NAMALWA (cell line): ENCODE data around the gene FBXW12.
"Not testable (repeated sequence)": the region's sequence is repeated elsewhere in the genome, so short reads cannot be mapped to it uniquely, and the experiment has no call there.

Source experiments
- DNase-seq: peaks from one replicate; pipeline ENCODE4 v3.0.0-alpha.2; 2015; ENCODE audit warnings: low spot score

The FBXW12 gene, protein sequence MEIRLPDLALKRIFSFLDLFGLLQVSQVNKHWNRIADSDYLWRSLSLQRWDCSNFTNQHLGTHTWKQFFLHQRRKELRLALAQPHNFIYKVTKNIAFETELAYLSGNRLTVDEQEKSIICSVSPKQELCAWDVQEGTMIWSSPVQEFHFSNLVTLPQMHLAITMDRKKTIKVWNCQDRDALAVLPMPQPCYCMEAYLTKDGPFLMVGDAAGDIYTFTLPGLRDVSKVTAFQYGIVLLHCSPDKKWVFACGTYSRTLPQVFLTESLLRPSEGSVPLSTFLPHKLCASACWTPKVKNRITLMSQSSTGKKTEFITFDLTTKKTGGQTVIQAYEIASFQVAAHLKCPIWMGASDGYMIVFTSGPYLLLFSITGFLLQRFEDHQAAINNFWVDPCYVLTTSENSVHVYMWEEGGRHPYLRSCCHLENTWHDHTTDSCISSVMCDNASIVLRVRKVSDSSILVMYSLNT

DNA sequence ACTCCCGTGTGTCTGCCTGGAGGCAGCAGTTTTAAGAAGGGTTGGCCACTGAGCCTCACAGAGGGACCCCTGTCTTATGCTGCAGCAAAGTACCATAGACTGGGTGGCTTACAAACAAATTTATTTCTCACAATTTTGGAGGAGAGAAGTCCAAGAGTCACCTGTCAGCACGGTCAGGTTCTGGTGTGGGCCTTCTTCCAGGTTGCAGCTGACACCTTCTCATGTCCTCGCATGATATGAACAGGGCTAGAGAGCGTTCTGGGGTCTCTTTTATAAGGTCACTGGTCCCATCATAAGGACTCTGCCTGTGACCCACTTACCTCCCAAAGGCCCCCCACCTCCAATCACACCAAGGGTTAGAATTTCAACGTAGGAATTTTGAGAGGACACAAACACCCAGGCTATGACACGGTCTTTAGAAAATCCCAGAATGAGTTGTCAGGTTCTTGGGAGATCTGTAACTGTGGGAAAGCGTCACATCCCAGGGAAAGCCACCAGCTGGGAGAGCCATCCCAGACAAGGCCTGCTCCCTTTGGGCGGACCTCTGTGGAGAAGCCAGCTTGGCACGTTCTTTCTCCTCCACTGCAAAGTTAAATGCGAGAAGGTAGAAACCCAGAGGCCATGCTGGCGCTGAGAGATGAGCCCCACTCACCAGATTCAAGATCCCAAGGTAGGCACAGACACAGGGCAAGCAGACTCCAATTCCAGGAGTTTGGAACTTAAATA lies at the start of gene FBXW12:
Gene FBXW12, plus strand, starts transcription at position 569 of the 726 bp plus-strand sequence. CDS start 549 bp downstream, outside the sequence.
- no peak for DNase-seq

DNA sequence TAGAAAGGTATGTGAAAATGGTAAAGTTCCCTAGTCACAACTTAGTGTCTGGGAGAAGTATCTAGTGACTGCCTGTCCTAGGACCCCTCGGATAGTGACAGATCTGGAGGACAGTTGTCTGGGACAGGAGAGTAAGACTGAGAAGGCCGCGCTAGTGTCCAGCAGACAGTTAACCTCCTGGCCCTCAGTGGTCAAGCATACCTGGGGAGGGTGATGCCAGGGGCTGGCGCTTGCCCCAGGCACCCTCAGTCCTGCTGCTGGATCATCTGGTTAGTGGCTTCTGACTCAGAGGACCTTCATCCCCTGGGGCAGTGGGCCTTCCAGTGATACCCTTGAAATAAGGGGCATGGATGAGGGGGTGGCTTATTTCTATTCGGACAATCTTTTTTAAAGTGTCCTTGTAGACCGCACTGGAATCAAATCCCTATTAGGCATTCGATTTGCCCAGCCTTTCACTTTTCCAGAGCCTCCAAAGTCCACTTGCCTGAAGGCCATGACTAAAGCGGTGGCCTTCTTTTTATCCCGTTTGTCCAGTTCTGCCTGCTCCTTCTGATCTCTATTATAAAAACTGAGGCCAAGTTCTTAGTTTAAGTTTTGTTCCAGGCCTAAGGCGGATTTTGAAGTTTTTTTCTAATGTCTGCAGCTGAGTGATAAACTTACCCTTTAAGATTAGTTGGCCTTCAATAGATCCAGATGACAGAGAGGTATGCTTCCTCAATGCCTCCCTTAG lies 40.1 kb upstream of the FBXW12 start:
- not testable (repeated sequence) for DNase-seq

DNA sequence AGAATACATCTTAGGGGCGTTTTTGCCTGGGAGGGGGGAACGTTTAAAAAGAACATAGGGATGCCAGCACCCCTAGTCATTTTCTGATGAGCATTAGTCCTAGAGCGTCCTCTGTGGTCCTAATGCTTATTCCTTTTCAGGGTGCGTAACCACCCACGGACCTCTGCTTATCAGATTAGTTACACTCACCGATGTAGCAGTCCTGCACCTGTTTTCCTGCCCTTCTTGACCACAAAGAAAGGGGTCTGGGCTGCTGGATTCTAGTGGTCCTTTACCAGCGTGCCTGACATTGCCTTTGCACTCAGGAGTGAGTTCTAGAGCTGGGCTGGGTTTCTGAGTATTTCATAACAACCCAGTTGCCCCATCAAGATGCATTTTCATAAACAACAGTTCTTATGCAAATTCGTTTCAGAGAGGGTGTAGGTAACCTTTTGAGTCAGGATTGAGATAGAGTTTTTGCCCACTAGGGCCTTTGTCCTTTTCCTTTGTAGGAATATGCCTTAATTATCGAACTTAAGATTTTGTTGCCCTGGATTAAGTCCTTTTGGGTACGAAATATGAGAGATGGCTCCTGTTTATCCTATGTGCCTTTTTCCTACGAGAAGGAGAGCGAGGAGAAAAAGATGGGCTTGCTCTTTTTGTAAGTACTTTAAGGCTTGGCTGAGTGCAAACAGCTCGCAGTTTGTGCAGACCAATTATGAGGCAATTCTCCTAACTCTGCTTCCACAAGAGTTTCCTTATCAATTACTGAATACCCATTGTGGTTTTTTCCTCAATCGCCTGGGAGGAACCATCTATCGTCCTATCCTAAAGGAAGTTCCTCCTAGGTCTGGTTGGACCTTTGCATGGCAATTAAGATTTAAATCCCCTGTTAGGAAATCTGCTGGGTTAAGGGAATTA lies 38.4 kb upstream of the FBXW12 start, which contains the start of gene SPINK8:
Gene SPINK8, minus strand, starts transcription at position 316 of the 900 bp plus-strand sequence. CDS start 5,320 bp downstream, outside the sequence.
- DNase-seq = not testable (repeated sequence)

DNA sequence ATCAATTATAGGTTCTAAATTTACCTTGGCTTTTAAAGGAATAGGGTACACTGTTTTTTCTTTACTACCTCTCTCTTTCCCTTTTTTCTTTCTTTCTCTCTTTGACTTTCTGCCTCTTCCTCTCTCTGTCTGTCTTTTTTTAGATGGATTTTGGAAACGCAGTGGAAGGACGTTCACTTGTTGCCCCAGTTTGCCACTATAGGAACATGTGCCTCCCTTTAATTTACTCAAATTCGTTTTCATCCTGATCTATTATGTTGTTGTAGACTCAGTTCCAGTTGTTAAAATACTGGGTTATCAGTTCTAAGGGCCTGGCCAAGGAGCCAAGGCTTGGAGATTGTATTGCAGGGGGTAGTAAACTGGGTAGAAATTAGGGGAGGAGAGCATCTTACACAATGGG lies 37.4 kb upstream of the FBXW12 start:
- no peak for DNase-seq

DNA sequence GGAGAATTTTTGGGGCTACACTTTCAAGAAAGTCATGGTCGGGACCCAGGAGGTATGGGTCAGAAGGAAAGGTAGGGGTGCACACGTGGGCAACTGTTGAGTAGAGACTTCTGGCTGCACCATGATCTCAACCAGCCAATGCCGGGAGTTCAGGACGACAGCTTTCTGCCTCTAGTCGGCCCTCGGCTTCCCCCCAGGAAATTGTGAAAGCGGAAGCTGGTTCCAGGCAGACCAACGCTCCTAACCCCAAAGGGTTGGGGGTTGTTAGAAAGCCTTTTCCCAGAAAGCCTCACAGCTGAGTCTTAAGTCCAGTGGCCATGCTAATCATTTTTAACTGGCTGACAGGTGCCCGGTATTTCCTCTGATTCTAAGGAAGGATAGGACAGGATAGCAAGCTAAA lies 36.7 kb upstream of the FBXW12 start:
- not testable (repeated sequence) for DNase-seq

DNA sequence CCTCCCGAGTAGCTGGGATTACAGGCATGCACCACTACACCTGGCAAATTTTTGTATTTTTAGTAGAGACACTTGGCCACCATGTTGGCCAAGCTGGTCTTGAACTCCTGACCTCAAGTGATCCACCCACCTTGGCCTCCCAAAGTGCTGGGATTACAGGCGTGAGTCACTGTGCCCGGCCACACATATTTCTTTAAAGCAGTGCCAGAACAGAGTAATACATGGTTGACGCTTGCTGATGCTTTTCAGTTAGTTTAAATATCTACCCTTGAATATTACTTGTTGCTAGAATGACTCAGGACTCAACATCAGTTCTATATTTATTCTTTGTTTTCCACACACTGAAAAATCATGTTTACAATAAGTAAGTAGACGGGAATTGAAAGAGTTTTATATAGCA lies 34.5 kb upstream of the FBXW12 start:
- DNase-seq = not testable (repeated sequence)

DNA sequence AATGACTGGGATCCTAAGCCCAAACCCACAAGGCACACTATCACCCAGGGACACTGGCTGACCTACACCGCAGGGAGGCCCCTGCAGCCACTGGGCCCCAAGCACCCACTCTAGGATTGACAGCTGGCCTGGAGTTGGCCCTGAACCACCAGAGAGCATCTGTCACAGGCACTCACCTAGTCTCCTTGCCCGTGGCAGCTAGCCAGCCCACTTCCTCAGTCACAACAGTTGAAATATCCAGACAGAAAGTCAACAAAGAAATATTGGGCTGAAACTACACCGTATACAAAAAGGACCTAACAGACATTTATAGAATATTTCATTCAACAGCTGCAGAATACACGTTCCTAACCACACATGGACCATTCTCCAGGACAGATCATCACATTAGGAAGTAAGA lies 33.4 kb upstream of the FBXW12 start:
- no peak for DNase-seq

DNA sequence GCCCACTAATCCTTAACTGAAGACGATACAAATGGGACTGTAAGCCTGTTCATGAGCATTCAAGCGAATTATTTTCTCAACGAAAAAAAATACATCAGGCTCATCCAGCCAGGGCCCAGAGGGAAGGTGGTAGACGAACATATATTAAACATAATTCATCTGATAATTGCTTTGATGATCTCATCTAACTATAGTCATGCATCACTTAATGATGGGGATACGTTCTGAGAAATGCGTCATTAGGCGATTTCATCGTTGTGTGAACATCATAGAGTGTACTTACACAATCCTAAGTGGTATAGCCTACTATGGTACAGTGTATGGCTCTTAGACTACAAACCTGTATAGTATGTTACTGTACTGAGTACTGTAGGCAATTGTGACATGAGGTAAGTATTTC lies 28.6 kb upstream of the FBXW12 start:
- DNase-seq = no peak

DNA sequence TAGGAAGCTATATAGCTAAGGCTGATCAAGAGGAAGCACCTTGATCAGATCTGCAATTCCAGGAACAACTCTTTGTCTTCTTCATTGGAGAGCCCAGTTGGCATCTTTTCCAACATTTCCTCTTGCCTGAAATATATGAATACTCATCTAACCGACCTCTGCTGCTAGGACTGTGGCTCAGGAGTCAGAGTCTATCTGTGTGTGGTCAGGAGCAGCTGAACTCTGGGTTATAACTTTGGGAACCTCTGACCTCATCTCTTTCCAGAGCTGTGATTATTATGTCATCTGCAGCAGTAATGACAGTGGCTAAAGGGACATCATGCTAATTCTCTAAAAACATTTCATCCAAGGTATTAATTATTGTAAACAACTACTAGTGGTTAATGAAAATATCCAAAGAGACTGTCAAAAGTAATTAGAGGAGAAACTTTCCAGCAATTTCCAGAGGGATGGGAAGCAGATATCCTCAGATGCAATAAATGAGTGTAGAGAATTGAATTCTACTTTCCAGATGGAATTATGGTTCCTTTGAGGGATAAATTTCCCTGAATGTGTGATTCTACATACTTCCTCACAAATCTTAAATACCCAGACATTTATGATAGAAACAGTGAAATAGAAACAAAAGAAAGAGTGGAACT lies 27.0 kb upstream of the FBXW12 start:
- no peak for DNase-seq

DNA sequence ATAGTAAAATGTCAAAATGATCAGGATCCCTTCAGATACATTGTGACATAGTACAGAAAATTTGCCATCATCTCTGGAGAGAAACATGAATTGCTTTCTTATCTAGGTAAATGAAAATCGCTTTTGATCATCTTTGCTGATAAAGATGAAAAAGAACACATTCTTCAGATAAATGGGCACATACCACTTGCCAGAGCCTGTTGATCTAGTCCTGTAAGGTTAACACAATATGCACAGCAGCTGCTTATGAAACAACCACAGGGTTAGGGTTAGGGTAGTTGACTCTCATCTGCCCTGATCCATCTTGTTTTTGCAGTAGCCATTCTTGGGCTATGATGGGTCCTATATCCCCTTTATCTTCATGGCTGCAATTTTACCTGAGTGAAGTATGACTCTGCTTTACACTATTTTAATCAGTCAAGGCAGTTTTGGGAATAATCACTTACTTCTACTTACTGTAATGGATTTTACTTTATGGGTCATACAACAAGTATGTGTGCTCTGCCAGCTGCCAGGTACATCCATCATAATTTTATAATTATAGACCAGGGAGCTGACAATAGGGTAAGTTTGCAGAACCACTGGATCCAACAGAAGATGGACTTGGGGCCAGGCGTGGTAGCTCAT lies 26.0 kb upstream of the FBXW12 start:
- no peak for DNase-seq

DNA sequence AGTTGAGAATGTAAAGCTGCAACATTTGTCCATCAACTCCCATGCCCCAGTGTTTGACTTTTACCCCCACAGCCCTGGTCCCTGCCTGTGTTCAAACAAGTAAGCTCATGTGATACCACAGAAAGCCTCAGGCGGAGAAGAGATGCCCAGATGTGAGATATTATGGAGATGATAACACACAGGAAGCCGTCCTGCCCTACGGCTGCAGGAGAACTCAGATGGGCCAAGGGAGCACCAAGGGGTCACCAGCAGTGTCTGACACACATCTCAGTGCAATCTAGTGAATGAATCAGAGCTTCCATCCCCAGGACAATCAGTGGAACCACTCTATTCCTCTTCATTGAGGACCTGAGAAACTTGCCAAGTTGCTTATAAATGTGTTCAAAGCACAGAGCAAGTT lies 24.5 kb upstream of the FBXW12 start:
- no peak for DNase-seq

DNA sequence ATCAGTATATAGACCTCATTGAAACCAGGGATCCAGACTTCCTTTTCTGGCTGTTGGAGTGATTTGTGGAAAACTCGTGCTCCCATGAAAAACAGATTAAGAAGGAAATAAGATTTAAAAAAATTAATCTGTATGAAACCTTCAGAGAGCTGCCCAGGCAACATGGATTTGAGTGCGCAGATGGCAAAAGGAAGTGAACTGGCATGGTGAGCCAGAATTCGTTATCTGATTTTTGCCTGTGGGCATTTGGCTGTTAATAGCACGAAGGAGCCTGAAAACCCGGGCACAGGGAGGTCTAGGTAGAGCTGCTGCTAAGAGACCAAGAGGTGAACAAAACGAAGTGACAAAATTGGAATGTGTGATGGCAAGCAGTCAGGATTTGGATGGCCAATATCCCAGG lies 19.5 kb upstream of the FBXW12 start:
- DNase-seq = no peak

DNA sequence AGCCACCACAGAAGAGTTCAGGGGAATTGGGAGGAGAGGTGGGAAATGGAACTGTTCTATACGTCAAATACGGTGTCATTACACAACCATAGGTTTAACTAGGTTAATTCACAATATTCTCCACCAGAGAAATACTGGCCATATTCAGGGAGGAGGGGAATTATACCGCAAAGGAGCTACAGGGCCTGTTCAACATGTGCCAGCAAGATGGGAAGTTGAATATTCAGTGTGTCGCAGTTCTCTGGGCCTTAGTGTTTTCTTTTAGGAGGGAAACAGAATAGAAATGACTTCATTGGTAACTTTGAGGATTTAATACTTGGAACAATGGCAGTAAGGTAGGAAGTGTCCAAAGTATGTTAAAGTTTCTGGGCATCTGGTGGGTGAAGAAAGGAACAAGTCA lies 18.0 kb upstream of the FBXW12 start:
- DNase-seq = no peak

DNA sequence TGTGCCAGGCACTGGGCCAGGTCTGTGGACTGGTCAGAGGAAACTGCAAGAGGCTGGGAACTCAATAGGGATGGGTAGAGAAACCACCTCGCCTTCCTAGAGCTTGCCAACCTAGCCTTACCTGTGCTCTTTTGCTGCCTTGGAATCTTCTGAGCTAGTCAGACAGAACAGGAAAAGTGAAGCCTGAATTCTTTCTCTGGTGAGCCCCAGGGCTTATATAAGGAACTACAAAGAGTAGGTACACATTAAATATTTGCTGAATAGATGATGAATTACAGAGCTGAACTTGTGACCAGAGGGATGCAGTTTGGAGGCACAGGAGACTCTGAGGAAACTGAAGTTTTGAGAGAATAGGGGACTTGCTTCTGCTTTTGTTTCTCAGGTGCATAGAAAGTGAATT lies 15.6 kb upstream of the FBXW12 start:
- no peak for DNase-seq

DNA sequence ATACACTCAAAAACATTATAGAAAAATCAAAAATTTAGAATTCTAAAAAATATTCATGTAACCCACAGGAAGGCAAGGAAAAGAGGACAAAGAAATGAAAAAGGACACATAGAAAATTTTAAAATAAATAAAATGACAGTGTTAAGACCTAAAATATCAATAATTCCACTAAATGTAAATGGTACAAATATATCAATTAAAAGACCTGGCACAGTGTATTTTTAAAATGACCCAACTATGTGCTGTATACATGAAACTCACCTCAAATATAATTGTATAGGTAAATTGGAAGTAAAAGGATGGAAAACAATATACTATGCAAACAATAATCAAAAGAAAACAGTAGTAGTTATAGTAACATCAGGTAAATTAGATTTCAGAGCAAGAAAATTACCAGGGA lies 10.1 kb upstream of the FBXW12 start:
- no peak for DNase-seq

DNA sequence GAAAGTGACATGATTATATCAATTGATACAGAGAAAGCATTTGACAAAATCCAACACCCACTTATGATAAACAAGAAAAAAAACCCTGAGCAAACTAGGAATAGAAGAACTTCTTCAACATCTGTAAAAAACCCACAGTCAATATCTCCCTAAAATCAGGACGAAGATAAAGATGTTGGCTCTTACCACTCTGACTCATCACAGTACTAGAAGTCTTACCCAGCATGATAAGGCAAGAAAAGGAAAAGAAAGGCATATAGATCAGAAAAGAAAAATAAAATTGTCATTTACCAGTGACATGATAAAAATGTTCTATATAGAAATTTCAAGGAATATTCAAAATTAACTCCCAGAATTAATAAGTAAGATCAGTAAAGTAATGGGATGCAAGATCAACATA lies 7.2 kb upstream of the FBXW12 start:
- DNase-seq = no peak

DNA sequence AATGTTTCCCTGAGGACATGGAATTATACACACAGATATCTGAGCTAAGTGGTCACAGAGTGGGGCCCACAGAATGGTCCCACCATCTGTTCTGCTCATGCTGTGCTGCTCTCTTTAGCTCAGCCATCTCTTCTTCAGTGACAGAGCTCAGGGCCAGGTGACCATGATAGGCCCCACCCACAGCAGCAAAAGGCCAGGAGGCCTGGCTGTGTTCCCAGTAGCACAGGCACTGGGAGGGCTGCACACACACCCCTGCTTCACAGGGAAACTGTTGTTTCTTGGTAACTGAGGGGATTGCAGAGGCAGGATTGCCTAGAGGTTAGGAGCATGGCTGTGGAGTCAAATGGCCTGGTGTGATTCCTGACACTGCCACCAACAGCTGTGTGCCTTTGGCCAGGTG lies 4.8 kb upstream of the FBXW12 start:
- DNase-seq = no peak

DNA sequence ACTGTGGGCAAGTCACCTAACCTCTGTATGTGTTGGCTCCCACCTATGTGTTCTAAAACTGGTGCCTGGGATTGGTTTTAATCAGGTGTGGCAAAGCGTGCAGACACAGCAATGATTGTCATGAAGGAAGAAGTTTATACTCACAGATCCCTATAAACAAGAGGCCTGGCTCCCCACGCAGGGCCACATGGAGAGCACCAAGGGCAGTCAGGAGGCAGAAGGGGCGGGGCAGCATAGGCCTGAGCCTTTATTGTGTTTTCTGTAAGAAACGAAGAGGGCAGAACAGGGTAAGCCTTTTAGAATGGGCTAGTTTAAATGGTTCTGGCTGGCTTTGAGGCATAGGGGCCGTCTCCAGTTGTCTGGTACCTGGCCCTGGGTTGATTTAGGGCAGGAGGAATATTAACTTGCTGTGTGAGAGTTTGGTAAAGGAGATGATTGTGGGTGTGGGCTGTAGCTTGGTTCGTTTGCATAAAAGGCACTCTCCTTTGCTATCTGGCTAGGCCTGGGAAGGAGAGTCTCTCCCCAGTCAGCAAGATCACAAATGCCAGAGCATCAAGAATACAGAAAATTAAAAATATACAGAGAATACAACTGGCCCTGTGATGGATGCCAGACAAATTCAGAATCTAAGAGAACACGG lies 2.2 kb upstream of the FBXW12 start:
- DNase-seq = no peak

DNA sequence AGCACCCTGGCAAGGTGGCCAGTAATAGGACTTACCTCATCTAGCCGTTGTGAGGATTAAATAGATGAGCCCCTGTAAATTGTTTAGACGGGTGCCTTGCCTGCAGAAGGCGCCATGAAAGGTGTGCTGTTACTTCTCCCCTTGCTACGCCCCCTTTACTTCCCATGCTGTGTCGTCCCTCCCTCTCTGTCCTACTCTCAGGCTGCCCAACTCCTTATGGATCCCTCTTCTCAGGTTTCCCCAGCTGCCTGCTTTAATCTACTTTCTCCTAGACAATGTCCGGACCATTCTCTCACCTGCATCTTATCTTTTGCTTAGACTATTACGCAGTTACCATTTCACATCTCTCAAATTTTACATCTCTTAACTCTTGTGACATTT lies 1.7 kb upstream of the FBXW12 start:
- no peak for DNase-seq

DNA sequence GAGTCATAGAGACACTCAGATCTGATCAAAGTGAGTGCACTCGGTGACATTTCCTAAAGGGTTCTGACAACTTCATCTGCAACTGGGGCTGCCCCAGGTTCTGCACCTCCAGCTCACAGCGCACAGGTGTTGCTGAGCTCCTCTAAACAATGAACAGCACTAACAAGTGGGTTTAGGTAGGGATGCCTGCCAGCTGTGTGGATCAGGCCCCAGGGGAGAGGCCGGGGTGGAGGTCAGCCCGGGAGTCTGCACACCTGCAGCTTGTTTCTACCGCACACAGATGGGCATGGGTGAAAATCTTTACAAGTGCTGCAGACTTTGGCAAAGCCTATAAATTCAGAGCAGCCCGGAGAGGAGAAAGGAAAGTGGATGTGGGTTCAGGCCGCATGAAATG lies 355 bp downstream of the FBXW12 start:
- no peak for DNase-seq
